Common myeloid progenitor, CD34-positive (primary cell): ENCODE data around the gene KCNQ2.

Source experiments
- CTCF ChIA-PET: fragments of 350-600 bp; sonication (Branson Sonifier 250); formaldehyde crosslinking; loops from one replicate; lab custom pipeline; 2021; ENCODE audit warnings: antibody characterized with exemption; lab: Charles Lee
- POLR2A ChIA-PET: fragments of 350-600 bp; sonication (Branson Sonifier 250); formaldehyde crosslinking; loops from one replicate; lab custom pipeline; 2021; ENCODE audit warnings: antibody characterized with exemption; lab: Charles Lee
- DNase-seq, 3 donors: peaks; one replicate each; pipeline versions ENCODE4 v3.0.0 to v3.0.0-alpha.2; 2013
- H3K27ac ChIP-seq, 2 experiments: 1 replicate in 1 of 2; 2 replicates in 1 of 2; pipeline ENCODE4 v1.7.0; 2013; ENCODE audit warnings: inconsistent platforms in 2 of 2, low read length in 2 of 2, mild to moderate bottlenecking in 2 of 2, low read depth in 1 of 2, moderate library complexity in 1 of 2; ENCODE audit not compliant: severe bottlenecking in 2 of 2, insufficient read depth in 1 of 2, poor library complexity in 1 of 2
- H3K27me3 ChIP-seq, 5 experiments: replicated peaks in 2 of 5; 1 replicate in 3 of 5; 2 replicates in 2 of 5; pipeline versions ENCODE4 v1.6.1 to v1.7.0; 2013; ENCODE audit warnings: low read length in 4 of 5, mild to moderate bottlenecking in 2 of 5, moderate library complexity in 2 of 5, inconsistent platforms in 1 of 5; ENCODE audit not compliant: insufficient read depth in 5 of 5, control insufficient read depth in 4 of 5
- H3K36me3 ChIP-seq, 4 experiments: 1 replicate in 2 of 4; 2 replicates in 2 of 4; pipeline versions ENCODE4 v1.6.1 to v1.7.0; 2013; ENCODE audit warnings: low read length in 3 of 4, control low read depth in 1 of 4, mild to moderate bottlenecking in 1 of 4; ENCODE audit not compliant: control insufficient read depth in 4 of 4, insufficient read depth in 4 of 4
- H3K4me1 ChIP-seq, 4 experiments: 1 replicate in 3 of 4; 2 replicates in 1 of 4; pipeline versions ENCODE4 v1.6.1 to v1.7.1; 2013; ENCODE audit warnings: low read length in 3 of 4, mild to moderate bottlenecking in 3 of 4, control low read depth in 1 of 4, inconsistent platforms in 1 of 4, moderate library complexity in 1 of 4; ENCODE audit not compliant: control insufficient read depth in 4 of 4, insufficient read depth in 4 of 4; ENCODE audit errors: control extremely low read depth in 1 of 4
- H3K4me3 ChIP-seq, 7 experiments: 1 replicate in 4 of 7; 2 replicates in 3 of 7; pipeline versions ENCODE4 v1.5.1 to v1.7.0; 2013; ENCODE audit warnings: mild to moderate bottlenecking in 7 of 7, low read length in 6 of 7, moderate library complexity in 6 of 7, inconsistent platforms in 2 of 7, low read depth in 2 of 7, control low read depth in 1 of 7; ENCODE audit not compliant: insufficient read depth in 4 of 7, control insufficient read depth in 1 of 7; ENCODE audit errors: extremely low read depth in 1 of 7
- H3K9me3 ChIP-seq, 5 experiments: 1 replicate in 4 of 5; 2 replicates in 1 of 5; pipeline versions ENCODE4 v1.6.1 to v1.7.1; 2013; ENCODE audit warnings: low read length in 4 of 5, mild to moderate bottlenecking in 2 of 5, inconsistent platforms in 1 of 5, low read depth in 1 of 5, moderate library complexity in 1 of 5; ENCODE audit not compliant: control insufficient read depth in 4 of 5, insufficient read depth in 2 of 5; ENCODE audit errors: control extremely low read depth in 1 of 5
- WGBS: methylation state at CpG from one replicate; pipeline ENCODE4 v1.1.5; 2013; ENCODE audit not compliant: insufficient coverage; 5-methylcytosine and 5-hydroxymethylcytosine counted together

Gene KCNQ2

GRCh38 chr20:63494420-63495166 lies 22.1 kb upstream of the KCNQ2 start:
- ChIA-PET CTCF (interaction anchor here (1.0 kb wide), 1 partner anchor 49 kb away, joined by 3 read pairs; no protein-coding TSS in a partner anchor), POLR2A (no interaction called here)
- Histone ChIP-seq H3K4me3 (no peak overlapping the region), H3K9me3 (no peaks in the 10 kb centered on the region), H3K27me3 (peaks cover 0 to 69% (median 11%) of the 10 kb centered on the region in 5 experiments), H3K27ac (no peak overlapping the region), H3K4me1 (peaks cover 0 to 14% (median 11%) of the 10 kb centered on the region in 4 experiments), H3K36me3 (no peaks in the 10 kb centered on the region)
- DNase-seq, result no peak
- 90% methylated on average over 49 of the region's 51 CpGs for whole genome bisulfite sequencing

DNA sequence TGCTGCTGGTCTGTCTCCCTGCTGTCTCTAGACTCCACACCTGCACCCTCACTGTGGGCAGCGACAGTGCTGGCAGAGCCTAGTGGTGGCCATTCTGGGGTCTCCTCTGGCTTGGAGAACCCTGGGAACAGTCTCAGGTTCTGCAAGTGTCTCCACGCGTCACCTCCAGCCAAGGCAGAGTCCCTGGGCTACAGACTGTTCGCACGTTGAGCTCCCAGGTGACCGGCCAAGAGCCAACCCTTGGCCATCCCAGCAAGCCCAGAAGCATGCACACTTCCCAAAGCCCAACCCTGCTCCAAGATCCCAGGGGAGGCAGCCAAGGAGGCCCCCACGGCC lies 21.6 kb upstream of the KCNQ2 start:
- Histone ChIP-seq H3K27me3 (peaks cover 0 to 71% (median 11%) of the 10 kb centered on the region in 5 experiments), H3K9me3 (no peaks in the 10 kb centered on the region), H3K4me1 (peaks cover 0 to 11% (median 7%) of the 10 kb centered on the region in 4 experiments), H3K4me3 (no peak overlapping the region), H3K27ac (no peak overlapping the region), H3K36me3 (no peaks in the 10 kb centered on the region)
- ChIA-PET POLR2A (no interaction called here), CTCF (interaction anchor here (1.0 to 1.1 kb wide), 2 partner anchors 10 to 13 kb away, joined by 3 read pairs; no protein-coding TSS in a partner anchor)
- 89% methylated on average over 6 of the region's 7 CpGs for WGBS
- no peak for DNase-seq

DNA sequence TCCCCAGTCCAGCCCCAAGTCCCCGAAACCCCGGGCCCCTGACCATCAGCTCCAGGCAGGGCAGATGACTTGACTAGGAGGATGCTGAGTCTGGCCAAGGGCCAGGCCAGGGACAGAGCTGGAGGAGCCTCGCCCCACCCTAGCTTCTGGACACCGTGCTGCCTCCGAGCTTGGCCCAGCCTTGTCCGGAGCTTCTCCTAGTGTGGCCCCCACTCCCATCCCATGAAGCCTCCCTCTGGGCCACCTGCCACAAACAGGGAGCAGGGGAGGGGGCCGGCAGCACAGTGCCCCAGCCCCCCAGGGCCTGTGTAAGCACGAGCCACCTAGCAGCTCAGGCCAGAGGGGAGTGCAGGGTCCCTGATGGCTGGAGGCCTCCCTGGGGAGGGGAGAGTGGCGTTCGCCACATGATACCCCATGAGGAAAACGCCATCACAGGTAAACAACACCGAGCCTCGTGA lies 21.1 kb upstream of the KCNQ2 start:
- Histone ChIP-seq H3K9me3 (no peaks in the 10 kb centered on the region), H3K27ac (no peak overlapping the region), H3K4me3 (no peak overlapping the region), H3K36me3 (no peaks in the 10 kb centered on the region), H3K4me1 (peaks cover 0 to 11% (median 7%) of the 10 kb centered on the region in 4 experiments), H3K27me3 (peaks cover 0 to 75% (median 14%) of the 10 kb centered on the region in 5 experiments)
- ChIA-PET POLR2A (interaction anchor here (0.6 kb wide), 1 partner anchor 495 kb away, joined by 4 read pairs; no protein-coding TSS in a partner anchor), CTCF (interaction anchor here (1.0 to 1.1 kb wide), 2 partner anchors 10 to 12 kb away, joined by 3 read pairs; no protein-coding TSS in a partner anchor)
- DNase-seq, result no peak
- WGBS, result 81% methylated on average over 13 of the region's 13 CpGs

- H3K4me3 ChIP-seq, result no peak overlapping the region
- H3K9me3 ChIP-seq, result no peaks in the 10 kb centered on the region
- no peaks in the 10 kb centered on the region for H3K36me3 ChIP-seq
- peaks cover 0 to 8% (median 5%) of the 10 kb centered on the region in 4 experiments for H3K4me1 ChIP-seq
- ChIA-PET CTCF (interaction anchor here (1.0 to 1.1 kb wide), 2 partner anchors 9 to 12 kb away, joined by 3 read pairs; no protein-coding TSS in a partner anchor), POLR2A (interaction anchor here (0.6 kb wide), 1 partner anchor 496 kb away, joined by 4 read pairs; no protein-coding TSS in a partner anchor)
- DNase-seq, result no peak
- WGBS, result 88% methylated on average over 10 of the region's 14 CpGs
- no peak overlapping the region for H3K27ac ChIP-seq
- peaks cover 0 to 73% (median 14%) of the 10 kb centered on the region in 5 experiments for H3K27me3 ChIP-seq
Observed at GRCh38 chr20:63492982-63493381, 20.5 kb upstream of the KCNQ2 start.

GRCh38 chr20:63492518-63492917 lies 20.1 kb upstream of the KCNQ2 start:
- no peak overlapping the region for H3K4me3 ChIP-seq
- H3K36me3 ChIP-seq, result no peaks in the 10 kb centered on the region
- 100% methylated on average over 2 of the region's 2 CpGs for WGBS
- ChIA-PET CTCF (no interaction called here), POLR2A (no interaction called here)
- H3K9me3 ChIP-seq, result no peaks in the 10 kb centered on the region
- no peak overlapping the region for H3K27ac ChIP-seq
- H3K4me1 ChIP-seq, result peaks cover 0 to 6% (median 4%) of the 10 kb centered on the region in 4 experiments
- peaks cover 0 to 73% (median 14%) of the 10 kb centered on the region in 5 experiments for H3K27me3 ChIP-seq
- DNase-seq, result no peak

DNA sequence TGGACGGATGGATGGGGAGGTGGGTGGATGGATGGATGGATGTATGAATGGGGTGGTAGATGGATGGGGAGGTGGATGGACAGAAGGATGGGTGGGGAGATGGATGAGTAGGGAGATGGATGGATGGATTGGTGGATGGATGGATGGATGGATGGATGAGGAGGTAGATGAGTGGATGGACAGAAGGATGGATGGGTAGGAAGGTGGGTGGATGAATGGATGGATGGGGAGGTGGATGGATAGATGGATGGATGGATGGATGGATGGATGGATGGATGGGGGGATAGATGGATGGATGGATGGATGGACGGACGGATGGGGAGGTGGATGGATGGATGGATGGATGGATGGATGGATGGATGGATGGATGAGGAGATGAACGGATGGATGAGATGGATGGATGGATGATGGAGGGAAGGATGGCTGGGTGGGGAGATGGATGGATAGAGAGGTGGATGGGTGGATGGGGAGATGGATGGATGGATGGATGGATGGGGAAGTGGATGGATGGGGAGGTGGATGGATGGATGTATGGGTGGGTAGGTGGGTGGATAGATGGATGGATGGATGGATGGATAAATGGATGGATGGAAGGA lies 19.3 kb upstream of the KCNQ2 start:
- no peak for DNase-seq
- WGBS, result 58% methylated on average over 3 of the region's 4 CpGs
- Histone ChIP-seq H3K36me3 (no peaks in the 10 kb centered on the region), H3K27me3 (peaks cover 0 to 73% (median 14%) of the 10 kb centered on the region in 5 experiments), H3K27ac (no peak overlapping the region), H3K9me3 (no peaks in the 10 kb centered on the region), H3K4me3 (no peak overlapping the region), H3K4me1 (peaks cover 0 to 6% (median 4%) of the 10 kb centered on the region in 4 experiments)
- POLR2A ChIA-PET, result no interaction called here
- CTCF ChIA-PET, result no interaction called here
